Endothelial cell (in vitro differentiated cells): Measurements from ENCODE around the gene STAT1. TPM values are rescaled to one million over a fixed set of nuclear protein-coding genes. Genes with fewer than 3 reads are reported as not detected.

Source experiments
- DNase-seq: peaks from one replicate; pipeline ENCODE4 v3.0.0; 2021; ENCODE audit warnings: low spot score
- H3K27ac Mint-ChIP-seq: one replicate; pipeline ENCODE4 v1.8.0; 2021; ENCODE audit warnings: mixed read lengths, inconsistent platforms; ENCODE audit not compliant: unreplicated experiment
- H3K27me3 Mint-ChIP-seq: one replicate; pipeline ENCODE4 v1.8.0; 2021; ENCODE audit warnings: mild to moderate bottlenecking, moderate library complexity, mixed read lengths, inconsistent platforms; ENCODE audit not compliant: unreplicated experiment
- H3K36me3 Mint-ChIP-seq: one replicate; pipeline ENCODE4 v1.8.0; 2021; ENCODE audit warnings: mild to moderate bottlenecking, low read depth, mixed read lengths, inconsistent platforms; ENCODE audit not compliant: unreplicated experiment
- H3K4me1 Mint-ChIP-seq: one replicate; pipeline ENCODE4 v1.8.0; 2021; ENCODE audit warnings: mild to moderate bottlenecking, mixed read lengths, inconsistent platforms; ENCODE audit not compliant: unreplicated experiment
- H3K4me3 Mint-ChIP-seq: one replicate; pipeline ENCODE4 v1.8.0; 2021; ENCODE audit warnings: mild to moderate bottlenecking, mixed read lengths, inconsistent platforms; ENCODE audit not compliant: unreplicated experiment
- H3K9me3 Mint-ChIP-seq: one replicate; pipeline ENCODE4 v1.8.0; 2021; ENCODE audit warnings: mixed read lengths, inconsistent platforms; ENCODE audit not compliant: unreplicated experiment
- total RNA-seq: library from RNA; stranded (reverse); fragmentation: NEBNext Ultra II Directional; extraction: Animal tissue kit (Norgen Biotek cat#: 25700); gene quantifications from one replicate; pipeline ENCODE4 v1.2.1, GENCODE V29; 2021; ENCODE audit not compliant: unreplicated experiment
- TF ChIP-seq, protein P1 (sequence below): fragments of 200-600 bp; sonication (generic); IDR thresholded peaks from one replicate; pipeline ENCODE4 v1.5.0; 2021; ENCODE audit warnings: antibody characterized with exemption; ENCODE audit not compliant: unreplicated experiment

The STAT1 gene
- total RNA-seq, 1 donor from 2014 or later, result 30.1 TPM

DNA sequence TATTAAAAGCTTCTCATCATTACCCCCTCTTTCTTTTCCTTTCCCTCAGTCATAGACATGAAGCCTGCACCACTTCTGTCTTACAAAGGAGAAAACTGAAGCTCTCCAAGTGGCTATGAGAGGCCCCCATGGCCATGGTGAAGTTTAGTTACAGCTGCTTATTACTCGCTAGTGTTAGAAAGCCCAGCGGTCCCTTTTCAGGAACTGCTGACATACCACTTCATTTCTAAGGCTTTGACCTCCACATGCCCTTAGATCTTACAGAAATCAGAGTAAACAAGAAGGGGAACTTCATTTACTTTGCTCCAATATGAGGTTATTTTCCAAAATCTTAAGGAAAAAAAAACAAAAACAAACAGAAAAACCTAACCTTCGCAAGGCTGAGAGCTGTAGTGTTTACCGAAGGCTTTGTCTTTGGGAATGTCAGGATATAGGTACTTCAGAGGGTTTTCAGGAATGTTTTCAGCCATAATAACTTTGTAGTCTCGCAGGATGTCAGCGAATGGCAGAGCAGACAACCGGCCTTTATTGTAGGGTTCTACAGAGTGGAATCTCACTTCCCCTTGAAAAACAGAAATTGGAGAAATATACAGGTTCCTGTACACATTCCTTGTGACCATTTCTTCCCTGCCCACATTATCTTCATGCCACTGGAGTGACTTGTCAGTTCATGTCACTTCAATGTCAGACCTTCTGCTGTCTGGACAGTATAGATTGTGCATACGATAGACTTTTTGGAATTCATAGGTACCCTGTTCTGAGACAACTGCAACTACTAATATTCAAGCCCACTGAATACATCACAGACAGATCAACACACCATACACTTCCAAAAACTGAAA lies 18.8 kb upstream of the STAT1 start:
- H3K4me1 Mint-ChIP-seq, result peaks cover 9% of the 10 kb centered on the region
- no peak overlapping the region for H3K27ac Mint-ChIP-seq
- no peaks in the 10 kb centered on the region for H3K9me3 Mint-ChIP-seq
- TF ChIP-seq, protein P1, sequence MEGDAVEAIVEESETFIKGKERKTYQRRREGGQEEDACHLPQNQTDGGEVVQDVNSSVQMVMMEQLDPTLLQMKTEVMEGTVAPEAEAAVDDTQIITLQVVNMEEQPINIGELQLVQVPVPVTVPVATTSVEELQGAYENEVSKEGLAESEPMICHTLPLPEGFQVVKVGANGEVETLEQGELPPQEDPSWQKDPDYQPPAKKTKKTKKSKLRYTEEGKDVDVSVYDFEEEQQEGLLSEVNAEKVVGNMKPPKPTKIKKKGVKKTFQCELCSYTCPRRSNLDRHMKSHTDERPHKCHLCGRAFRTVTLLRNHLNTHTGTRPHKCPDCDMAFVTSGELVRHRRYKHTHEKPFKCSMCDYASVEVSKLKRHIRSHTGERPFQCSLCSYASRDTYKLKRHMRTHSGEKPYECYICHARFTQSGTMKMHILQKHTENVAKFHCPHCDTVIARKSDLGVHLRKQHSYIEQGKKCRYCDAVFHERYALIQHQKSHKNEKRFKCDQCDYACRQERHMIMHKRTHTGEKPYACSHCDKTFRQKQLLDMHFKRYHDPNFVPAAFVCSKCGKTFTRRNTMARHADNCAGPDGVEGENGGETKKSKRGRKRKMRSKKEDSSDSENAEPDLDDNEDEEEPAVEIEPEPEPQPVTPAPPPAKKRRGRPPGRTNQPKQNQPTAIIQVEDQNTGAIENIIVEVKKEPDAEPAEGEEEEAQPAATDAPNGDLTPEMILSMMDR, result no peak
- no peak for DNase-seq
- H3K27me3 Mint-ChIP-seq, result no peaks in the 10 kb centered on the region
- H3K4me3 Mint-ChIP-seq, result no peak overlapping the region
- H3K36me3 Mint-ChIP-seq, result no peaks in the 10 kb centered on the region

- TF ChIP-seq, protein P1, result no peak
- no peak for DNase-seq
- Mint-ChIP-seq H3K4me1 (peaks cover 9% of the 10 kb centered on the region), H3K9me3 (no peaks in the 10 kb centered on the region), H3K36me3 (no peaks in the 10 kb centered on the region), H3K27ac (no peak overlapping the region), H3K4me3 (no peak overlapping the region), H3K27me3 (no peaks in the 10 kb centered on the region)
Measured at GRCh38 chr2:191031256-191031655, 17.3 kb upstream of the STAT1 start.

DNA sequence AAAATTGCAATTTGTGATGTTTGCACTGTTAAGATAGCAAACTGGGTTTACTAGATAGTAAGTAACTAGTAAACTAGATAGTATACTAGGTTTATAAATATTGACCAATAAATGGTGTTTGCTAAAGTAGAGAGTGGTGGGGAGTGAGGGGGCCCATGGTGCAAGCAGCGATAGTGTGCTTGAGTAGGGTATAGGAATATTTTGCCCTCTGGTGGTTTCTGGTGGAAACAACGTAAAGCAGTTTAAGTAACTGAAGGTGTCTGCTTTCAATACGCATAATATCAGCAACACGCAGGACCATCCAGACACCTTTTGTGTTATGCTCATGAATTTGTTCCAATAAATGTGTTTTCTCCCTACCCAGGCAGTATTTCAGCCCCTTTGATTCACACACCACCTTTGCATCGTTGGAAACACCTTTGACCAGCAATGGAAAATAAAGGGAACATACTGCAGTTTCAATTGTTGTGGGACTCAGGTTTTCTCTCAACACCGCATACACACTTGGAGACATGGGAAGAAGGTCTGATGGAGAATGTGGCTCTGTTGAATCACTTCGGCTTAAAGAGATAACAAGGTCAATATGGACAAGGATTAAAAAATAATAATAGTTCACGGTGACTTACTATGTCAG lies 16.7 kb upstream of the STAT1 start:
- peaks cover 9% of the 10 kb centered on the region for H3K4me1 Mint-ChIP-seq
- TF ChIP-seq, protein P1, result peak; percentile 66
- H3K36me3 Mint-ChIP-seq, result no peaks in the 10 kb centered on the region
- no peaks in the 10 kb centered on the region for H3K9me3 Mint-ChIP-seq
- H3K27me3 Mint-ChIP-seq, result no peaks in the 10 kb centered on the region
- H3K27ac Mint-ChIP-seq, result no peak overlapping the region
- DNase-seq, result peak; percentile 27
- no peak overlapping the region for H3K4me3 Mint-ChIP-seq

- Mint-ChIP-seq H3K36me3 (no peaks in the 10 kb centered on the region), H3K4me1 (peaks cover 9% of the 10 kb centered on the region), H3K27ac (no peak overlapping the region), H3K9me3 (no peaks in the 10 kb centered on the region), H3K27me3 (no peaks in the 10 kb centered on the region), H3K4me3 (no peak overlapping the region)
- DNase-seq, result no peak
- TF ChIP-seq, protein P1, result no peak
Measured at GRCh38 chr2:191029280-191029950, 15.4 kb upstream of the STAT1 start.

DNA sequence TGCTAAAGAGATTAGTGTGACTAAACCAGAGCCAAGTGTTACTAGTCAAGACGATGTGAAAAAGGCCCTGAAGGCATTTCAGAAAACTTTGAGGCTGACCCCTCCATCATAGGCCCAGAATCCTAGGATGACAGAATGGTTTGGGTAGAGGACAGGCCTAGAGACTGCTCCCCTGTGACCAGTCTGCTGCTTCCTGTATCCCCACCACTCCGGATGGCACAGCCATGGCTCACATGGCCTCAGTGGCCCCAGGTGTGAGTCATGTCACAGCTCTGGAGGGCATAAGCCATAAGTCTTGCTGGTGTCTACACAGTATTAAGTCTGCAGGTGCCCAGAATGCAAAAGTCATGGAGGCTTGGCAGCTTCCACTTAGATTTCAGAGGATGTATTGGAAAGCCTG lies 12.4 kb upstream of the STAT1 start:
- Mint-ChIP-seq H3K27ac (no peak overlapping the region), H3K4me3 (no peak overlapping the region), H3K36me3 (no peaks in the 10 kb centered on the region), H3K4me1 (peaks cover 3% of the 10 kb centered on the region), H3K9me3 (no peaks in the 10 kb centered on the region), H3K27me3 (no peaks in the 10 kb centered on the region)
- TF ChIP-seq, protein P1, result no peak
- no peak for DNase-seq
